ENCODE data around the gene ATN1.
"Not testable (repeated sequence)": the region's sequence is repeated elsewhere in the genome, so short reads cannot be mapped to it uniquely, and the experiment has no call there.

Gene ATN1, protein sequence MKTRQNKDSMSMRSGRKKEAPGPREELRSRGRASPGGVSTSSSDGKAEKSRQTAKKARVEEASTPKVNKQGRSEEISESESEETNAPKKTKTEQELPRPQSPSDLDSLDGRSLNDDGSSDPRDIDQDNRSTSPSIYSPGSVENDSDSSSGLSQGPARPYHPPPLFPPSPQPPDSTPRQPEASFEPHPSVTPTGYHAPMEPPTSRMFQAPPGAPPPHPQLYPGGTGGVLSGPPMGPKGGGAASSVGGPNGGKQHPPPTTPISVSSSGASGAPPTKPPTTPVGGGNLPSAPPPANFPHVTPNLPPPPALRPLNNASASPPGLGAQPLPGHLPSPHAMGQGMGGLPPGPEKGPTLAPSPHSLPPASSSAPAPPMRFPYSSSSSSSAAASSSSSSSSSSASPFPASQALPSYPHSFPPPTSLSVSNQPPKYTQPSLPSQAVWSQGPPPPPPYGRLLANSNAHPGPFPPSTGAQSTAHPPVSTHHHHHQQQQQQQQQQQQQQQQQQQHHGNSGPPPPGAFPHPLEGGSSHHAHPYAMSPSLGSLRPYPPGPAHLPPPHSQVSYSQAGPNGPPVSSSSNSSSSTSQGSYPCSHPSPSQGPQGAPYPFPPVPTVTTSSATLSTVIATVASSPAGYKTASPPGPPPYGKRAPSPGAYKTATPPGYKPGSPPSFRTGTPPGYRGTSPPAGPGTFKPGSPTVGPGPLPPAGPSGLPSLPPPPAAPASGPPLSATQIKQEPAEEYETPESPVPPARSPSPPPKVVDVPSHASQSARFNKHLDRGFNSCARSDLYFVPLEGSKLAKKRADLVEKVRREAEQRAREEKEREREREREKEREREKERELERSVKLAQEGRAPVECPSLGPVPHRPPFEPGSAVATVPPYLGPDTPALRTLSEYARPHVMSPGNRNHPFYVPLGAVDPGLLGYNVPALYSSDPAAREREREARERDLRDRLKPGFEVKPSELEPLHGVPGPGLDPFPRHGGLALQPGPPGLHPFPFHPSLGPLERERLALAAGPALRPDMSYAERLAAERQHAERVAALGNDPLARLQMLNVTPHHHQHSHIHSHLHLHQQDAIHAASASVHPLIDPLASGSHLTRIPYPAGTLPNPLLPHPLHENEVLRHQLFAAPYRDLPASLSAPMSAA (N-terminal part only)

DNA sequence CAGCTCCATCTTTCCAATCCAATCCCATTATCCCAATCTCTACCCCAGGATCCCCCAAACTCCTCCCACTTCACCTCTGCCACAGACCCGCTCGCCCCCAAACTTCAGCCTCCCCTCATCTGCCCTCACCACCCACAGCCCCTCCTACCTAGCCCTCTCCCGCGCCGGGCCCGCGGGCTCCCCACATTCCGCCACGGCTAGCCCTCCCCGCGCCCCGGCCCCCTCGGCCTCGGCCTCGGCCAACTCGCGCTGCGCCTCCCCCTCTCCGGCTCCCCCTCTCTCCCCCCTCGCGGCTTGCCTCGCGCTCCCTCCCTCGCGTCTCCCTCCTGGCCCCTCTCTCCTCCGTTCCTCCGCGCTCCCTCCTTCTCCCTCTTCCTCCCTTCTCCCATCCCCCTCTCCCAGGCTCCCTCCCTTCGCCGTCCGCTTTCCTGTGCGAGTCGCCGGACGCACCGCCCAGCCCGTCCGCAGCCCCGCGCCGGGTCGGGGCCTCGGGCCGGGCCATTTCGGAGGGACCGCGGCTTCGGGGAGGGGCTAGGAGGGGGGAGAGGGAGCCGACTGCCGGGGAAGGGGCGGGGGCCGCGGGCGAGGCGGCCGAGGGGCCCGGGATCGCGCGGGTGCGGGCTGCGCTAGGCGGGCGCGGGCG, at the start of gene ATN1:
TSS of gene ATN1 (plus strand) at position 581 of the 643 bp plus-strand sequence. CDS start 6,043 bp downstream, outside the sequence.
- no peaks in the 10 kb centered on the region for H3K9me3 Mint-ChIP-seq
- peak within 1 kb of the TSS; percentile 98 for H3K27ac Mint-ChIP-seq
- H3K27me3 Mint-ChIP-seq: no peaks in the 10 kb centered on the region
- no peaks in the 10 kb centered on the region for H3K36me3 Mint-ChIP-seq
- H3K4me1 Mint-ChIP-seq: peaks cover 51% of the 10 kb centered on the region
- peak within 1 kb of the TSS; percentile 93 for H3K4me3 Mint-ChIP-seq

DNA sequence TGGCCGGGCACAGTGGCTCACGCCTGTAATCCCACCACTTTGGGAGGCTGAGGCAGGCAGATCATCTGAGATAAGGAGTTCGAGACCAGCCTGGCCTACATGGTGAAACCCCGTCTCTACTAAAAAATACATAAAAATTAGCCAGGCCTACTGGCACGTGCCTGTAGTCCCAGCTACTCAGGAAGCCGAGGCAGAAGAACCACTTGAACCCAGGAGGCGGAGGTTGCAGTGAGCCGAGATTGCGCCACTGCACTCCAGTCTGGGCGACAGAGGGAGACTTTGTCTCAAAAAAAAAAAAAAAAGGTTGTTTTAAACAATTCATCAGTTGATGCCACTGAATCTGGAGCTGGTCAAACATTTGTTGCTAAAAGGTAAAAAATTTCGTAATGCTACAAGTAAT, 47.9 kb upstream of the ATN1 start:
- H3K4me3 Mint-ChIP-seq, H3K4me1 Mint-ChIP-seq, H3K27ac Mint-ChIP-seq, H3K27me3 Mint-ChIP-seq, H3K9me3 Mint-ChIP-seq, H3K36me3 Mint-ChIP-seq: not testable (repeated sequence)

DNA sequence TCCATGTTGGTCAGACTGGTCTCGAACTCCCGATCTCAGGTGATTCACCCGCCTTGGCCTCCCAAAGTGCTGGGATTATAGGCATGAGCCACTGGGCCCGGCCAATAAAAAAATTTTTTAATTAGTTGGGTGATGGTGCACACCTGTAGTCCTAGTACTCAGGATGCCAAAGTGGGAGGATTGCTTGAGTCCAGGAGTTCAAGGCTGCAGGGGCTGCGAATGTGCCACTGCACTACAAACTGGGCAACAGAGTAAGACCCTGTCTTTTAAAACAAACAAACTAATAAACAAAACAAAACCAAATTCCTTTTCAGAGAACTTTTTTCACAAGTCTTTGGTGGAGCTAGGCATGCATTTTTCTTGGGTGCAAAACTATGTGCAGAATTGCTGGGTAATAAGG, 44.5 kb upstream of the ATN1 start:
- no peaks in the 10 kb centered on the region for H3K4me1 Mint-ChIP-seq
- no peaks in the 10 kb centered on the region for H3K9me3 Mint-ChIP-seq
- H3K27ac Mint-ChIP-seq: no peak overlapping the region
- no peak overlapping the region for H3K4me3 Mint-ChIP-seq
- no peaks in the 10 kb centered on the region for H3K36me3 Mint-ChIP-seq
- no peaks in the 10 kb centered on the region for H3K27me3 Mint-ChIP-seq

DNA sequence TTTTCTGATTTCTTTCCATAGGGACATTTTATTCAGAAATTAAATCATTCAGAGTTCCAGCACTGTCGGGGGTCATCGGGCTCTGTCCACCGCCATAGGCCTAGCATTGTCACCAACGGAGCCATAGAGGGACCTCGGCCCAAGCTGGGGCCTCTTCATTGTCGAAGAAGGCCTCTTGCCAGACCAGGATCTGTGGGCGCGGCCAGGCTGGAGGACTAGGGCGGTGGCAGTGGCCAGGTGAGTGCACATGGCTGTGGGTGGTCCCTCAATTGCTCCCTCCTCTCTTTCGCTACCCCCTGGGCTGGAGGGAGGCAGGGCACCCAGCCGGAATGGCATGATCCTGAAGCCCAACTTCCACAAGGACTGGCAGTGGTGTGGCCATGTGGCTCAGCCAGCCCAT, 44.1 kb upstream of the ATN1 start:
- H3K27me3 Mint-ChIP-seq: no peaks in the 10 kb centered on the region
- no peaks in the 10 kb centered on the region for H3K9me3 Mint-ChIP-seq
- no peak overlapping the region for H3K4me3 Mint-ChIP-seq
- no peak overlapping the region for H3K27ac Mint-ChIP-seq
- no peaks in the 10 kb centered on the region for H3K36me3 Mint-ChIP-seq
- H3K4me1 Mint-ChIP-seq: no peaks in the 10 kb centered on the region

DNA sequence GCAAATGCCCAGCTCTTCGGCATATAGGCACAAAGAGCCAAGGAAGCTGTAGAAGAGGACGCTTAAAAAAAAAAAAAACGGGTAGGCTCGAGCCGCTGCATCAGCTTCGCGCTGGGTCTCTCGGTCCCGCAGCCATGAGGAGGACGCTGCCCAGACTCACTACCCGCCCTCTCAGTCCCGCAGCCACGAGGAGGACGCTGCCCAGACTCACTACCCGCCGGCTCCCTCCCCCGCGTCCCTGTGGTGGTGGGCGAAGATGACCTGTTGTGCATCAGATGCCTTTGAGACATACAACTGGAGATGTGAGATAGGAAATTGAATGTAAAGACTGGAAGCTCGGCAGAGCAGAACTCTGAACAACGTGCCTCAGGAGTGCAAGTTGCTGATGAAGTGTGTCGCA, 43.2 kb upstream of the ATN1 start:
- no peaks in the 10 kb centered on the region for H3K36me3 Mint-ChIP-seq
- H3K4me3 Mint-ChIP-seq: no peak overlapping the region
- no peaks in the 10 kb centered on the region for H3K9me3 Mint-ChIP-seq
- no peaks in the 10 kb centered on the region for H3K4me1 Mint-ChIP-seq
- H3K27me3 Mint-ChIP-seq: no peaks in the 10 kb centered on the region
- H3K27ac Mint-ChIP-seq: no peak overlapping the region

DNA sequence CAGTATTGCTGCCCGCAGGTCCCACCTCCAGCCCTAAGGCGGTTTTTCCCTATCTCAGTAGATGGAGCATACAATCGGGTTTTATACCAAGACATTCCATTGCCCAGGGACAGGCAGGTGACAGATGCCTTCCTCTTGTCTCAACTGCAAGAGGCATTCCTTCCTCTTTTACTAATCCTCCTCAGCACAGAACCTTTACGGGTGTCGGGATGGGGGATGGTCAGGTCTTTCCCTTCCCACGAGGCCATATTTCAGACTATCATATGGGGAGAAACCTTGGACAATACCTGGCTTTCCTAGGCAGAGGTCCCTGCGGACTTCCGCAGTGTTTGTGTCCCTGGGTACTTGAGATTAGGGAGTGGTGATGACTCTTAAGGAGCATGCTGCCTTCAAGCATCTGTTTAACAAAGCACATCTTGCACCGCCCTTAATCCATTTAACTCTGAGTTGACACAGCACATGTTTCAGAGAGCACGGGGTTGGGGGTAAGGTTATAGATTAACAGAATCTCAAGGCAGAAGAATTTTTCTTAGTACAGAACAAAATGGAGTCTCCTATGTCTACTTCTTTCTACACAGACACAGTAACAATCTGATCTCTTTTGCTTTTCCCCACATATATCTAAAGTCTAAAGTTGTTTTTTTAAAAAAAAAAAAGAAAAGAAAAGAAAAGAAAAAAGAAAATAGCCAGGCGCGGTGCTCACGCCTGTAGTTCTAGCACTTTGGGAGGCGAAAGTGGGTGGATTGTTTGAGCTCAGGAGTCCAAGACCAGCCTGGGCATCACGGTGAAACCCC, 41.4 kb upstream of the ATN1 start:
- H3K27me3 Mint-ChIP-seq, H3K9me3 Mint-ChIP-seq, H3K27ac Mint-ChIP-seq, H3K36me3 Mint-ChIP-seq, H3K4me1 Mint-ChIP-seq, H3K4me3 Mint-ChIP-seq: not testable (repeated sequence)

DNA sequence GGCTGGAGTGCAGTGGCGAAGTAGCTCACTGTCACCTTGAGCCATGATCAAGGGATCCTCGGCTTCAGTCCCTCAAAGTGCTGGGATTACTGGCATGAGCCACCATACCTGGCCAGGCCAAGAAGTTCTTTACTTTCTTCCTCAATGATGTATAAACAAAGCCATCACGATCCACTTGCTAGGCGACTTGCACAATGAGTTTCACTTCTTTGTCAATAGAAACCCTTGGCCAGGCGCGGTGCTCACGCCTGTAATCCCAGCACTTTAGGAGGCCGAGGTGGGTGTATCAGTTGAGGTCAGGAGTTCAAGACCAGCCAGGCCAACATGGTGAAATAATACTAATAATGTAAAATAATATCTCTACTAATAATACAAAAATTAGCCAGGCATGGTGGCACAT, 40.3 kb upstream of the ATN1 start:
- Mint-ChIP-seq H3K9me3 (no peaks in the 10 kb centered on the region), H3K27ac (no peak overlapping the region), H3K36me3 (no peaks in the 10 kb centered on the region), H3K4me3 (no peak overlapping the region), H3K4me1 (peaks cover 12% of the 10 kb centered on the region), H3K27me3 (no peaks in the 10 kb centered on the region)

DNA sequence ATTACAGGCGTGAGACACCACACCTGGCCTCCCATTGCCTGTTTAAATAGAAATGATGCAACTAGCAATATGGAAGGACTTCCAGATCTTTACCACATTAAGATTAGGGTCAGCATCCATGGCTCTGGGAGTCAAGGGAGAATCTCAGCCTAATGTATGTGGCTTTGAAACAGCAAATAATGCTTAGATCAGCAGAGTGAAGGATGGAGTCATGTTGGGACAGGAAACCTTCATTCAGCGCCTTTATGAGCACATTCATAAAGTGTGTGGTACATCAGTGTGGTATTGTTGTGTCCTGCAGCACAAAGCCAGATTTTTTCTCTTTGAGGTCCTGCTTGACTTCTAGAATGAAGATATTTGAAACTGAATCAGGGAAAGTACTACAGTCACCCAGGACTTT, 39.4 kb upstream of the ATN1 start:
- H3K9me3 Mint-ChIP-seq: no peaks in the 10 kb centered on the region
- H3K27ac Mint-ChIP-seq: no peak overlapping the region
- no peaks in the 10 kb centered on the region for H3K27me3 Mint-ChIP-seq
- no peaks in the 10 kb centered on the region for H3K36me3 Mint-ChIP-seq
- peaks cover 12% of the 10 kb centered on the region for H3K4me1 Mint-ChIP-seq
- no peak overlapping the region for H3K4me3 Mint-ChIP-seq

DNA sequence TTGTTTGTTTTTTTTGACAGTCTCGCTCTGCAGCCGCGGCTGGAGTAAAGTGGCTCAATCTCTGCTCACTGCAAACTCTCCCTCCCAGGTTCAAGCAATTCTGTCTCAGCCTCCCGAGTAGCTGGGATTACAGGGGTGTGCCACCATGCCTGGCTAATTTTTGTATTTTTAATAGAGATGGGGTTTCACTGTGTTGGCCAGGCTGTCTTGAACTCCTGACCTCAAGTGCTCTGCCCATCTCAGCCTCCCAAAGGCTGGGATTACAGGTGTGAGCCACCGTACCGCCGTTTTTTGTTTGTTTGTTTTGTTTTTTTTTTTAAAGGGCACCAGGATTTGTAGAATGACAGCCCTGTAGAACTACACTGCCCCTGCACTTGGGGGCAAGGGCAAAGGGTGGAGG, 39.0 kb upstream of the ATN1 start:
- Mint-ChIP-seq H3K27ac (peak overlapping the region; percentile 35), H3K4me1 (peaks cover 12% of the 10 kb centered on the region)
- H3K36me3 Mint-ChIP-seq, H3K4me3 Mint-ChIP-seq, H3K27me3 Mint-ChIP-seq, H3K9me3 Mint-ChIP-seq: not testable (repeated sequence)

DNA sequence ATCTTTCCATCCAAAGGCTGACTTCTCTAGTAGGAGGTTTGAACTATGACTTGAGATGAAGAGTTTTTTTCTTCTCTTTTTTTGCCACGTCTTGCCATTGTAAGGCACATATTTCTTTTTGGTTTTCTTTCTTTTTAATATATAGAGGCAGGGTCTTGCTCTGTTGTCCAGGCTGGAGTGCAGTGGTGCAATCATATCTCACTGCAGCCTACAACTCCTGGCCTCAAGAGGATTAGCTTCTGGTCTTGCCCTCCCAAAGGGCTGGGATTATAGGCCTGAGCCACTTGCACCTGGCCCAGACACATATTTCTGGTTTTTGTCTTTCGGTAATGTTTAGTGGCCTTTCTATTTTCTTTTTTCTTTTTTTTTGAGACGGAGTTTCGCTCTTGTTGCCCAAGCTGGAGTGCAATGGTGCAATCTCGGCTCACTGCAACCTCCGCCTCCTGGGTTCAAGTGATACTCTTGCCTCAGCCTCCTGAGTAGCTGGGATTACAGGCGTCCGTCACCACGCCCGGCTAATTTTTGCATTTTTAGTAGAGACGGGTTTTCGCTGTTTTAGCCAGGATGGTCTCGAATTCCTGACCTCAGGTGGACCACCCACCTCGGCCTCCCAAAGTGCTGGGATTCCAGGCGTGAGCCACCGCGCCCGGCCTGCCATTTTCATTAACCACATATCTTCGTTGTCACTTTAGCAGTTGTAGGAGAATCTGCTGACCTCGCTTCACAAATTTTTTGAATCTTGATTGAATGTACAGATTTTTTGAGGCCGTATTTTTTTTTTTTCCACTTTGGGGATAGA, 37.8 kb upstream of the ATN1 start:
- Mint-ChIP-seq H3K27ac (peak overlapping the region; percentile 97), H3K4me3 (peak overlapping the region; percentile 87), H3K4me1 (peaks cover 12% of the 10 kb centered on the region)
- H3K27me3 Mint-ChIP-seq, H3K36me3 Mint-ChIP-seq, H3K9me3 Mint-ChIP-seq: not testable (repeated sequence)

DNA sequence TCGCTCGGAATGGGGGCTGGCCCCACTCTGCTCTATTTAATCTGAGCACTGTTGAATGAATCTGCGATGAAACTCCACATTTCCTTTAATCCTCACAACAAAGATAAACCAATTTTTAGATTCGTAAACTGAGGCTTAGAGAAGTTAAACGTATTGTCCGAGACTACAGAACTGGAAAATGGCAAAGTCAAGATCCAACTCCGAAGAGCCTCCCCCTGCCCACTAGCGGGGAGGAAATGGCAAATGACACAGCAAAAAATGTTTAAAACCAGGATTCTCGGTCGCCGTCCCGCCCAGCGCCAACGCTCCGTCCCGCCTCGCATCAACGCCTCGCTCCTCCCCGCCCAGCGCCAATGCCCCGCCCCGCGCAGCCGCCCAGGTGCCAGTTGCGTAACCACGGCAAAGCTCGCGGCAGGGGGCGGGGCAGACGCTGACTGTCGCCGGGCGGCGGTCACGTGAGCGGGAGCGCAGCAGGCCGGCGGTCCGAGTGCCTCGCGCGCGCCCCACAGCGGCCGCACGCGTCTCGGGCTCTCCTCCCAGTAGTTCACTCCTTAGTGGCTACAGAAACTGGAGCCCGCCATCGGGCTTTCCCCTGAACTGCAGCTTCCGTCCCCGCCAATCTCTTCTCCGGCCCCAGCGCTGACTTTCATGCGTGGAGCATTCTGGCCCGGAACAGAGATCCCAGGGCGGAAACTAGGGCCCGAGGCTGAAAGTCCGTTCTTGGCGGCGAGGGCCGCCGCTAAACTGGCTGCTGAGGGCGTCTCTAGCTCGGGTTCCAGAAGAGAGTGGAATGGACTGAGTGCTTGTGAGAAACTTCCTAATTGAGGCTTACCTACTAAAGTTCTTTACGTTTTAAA, 36.7 kb upstream of the ATN1 start:
- H3K36me3 Mint-ChIP-seq: no peaks in the 10 kb centered on the region

DNA sequence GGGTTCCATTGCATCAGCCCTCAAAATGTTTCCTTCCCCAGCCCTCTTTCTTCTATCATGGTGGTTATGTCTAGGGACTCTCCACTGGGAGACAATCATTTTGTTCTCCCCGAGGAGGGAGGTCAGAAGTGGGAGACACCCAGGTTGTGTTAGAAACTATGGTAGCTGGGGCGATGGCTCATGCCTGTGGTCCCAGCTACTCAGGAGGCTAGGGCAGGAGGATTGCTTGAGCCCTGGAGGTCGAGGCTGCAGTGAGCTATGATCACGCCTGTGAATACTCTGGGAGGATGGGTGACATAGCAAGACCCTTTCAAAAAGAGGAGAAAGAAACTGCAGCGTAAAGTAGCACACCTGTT, 36.1 kb upstream of the ATN1 start:
- Mint-ChIP-seq H3K4me3 (peak overlapping the region; percentile 87), H3K27me3 (no peaks in the 10 kb centered on the region), H3K9me3 (no peaks in the 10 kb centered on the region), H3K36me3 (no peaks in the 10 kb centered on the region), H3K27ac (peak overlapping the region; percentile 97), H3K4me1 (peaks cover 12% of the 10 kb centered on the region)

More for the DNA sequence above, 36.7 kb upstream of the ATN1 start:
- Mint-ChIP-seq H3K27me3 (no peaks in the 10 kb centered on the region), H3K27ac (peak overlapping the region; percentile 97), H3K4me1 (peaks cover 12% of the 10 kb centered on the region), H3K9me3 (no peaks in the 10 kb centered on the region), H3K4me3 (peak overlapping the region; percentile 87)

DNA sequence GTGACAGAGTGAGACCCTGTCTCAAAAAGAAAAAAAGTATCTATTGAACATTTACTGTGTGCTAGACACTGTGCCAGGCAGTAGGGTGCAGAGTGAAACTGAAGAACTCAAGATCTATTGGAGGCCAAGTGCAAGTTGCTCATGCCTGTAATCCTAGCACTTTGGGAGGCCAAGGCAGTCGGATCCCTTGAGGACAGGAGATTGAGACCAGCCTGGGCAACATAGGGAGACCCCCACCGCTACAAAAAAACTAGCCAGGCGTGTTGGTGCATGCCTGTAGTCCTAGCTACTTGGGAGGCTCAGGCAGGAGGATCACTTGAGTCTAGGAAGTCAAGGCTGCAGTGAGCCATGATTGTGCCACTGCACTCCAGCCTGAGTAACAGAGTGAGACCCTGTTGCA, 35.1 kb upstream of the ATN1 start:
- H3K4me3 Mint-ChIP-seq: peak overlapping the region; percentile 52

More for the DNA sequence above, 35.1 kb upstream of the ATN1 start:
- peaks cover 12% of the 10 kb centered on the region for H3K4me1 Mint-ChIP-seq
- H3K27me3 Mint-ChIP-seq, H3K9me3 Mint-ChIP-seq, H3K36me3 Mint-ChIP-seq, H3K27ac Mint-ChIP-seq: not testable (repeated sequence)
